TTC549 (cell line): ENCODE results near the gene JPT2.

ENCODE experiments used
- FAIRE-seq: peaks from 2 replicates; lab custom pipeline; 2012; peaks lifted over from hg19 to GRCh38; lab: Jason Lieb, UNC

The JPT2 gene

GRCh38 chr16:1677942-1678499, at the start of gene JPT2:
TSS of gene JPT2 (plus strand) at chr16:1678279. CDS start at chr16:1678313, 34 bp downstream.
- no peak for FAIRE-seq

GRCh38 chr16:1630450-1631213, 47.4 kb upstream of the JPT2 start:
- FAIRE-seq, result no peak

- no peak for FAIRE-seq
Observed at GRCh38 chr16:1631230-1631629, 46.8 kb upstream of the JPT2 start.

GRCh38 chr16:1631931-1632637, 46.0 kb upstream of the JPT2 start:
- FAIRE-seq, result no peak

- no peak for FAIRE-seq
Observed at GRCh38 chr16:1632638-1632970, 45.5 kb upstream of the JPT2 start.

GRCh38 chr16:1633310-1633709, 44.8 kb upstream of the JPT2 start:
- FAIRE-seq, result no peak

- no peak for FAIRE-seq
Observed at GRCh38 chr16:1634541-1634940, 43.5 kb upstream of the JPT2 start.

GRCh38 chr16:1635070-1635469, 43.0 kb upstream of the JPT2 start:
- no peak for FAIRE-seq

- FAIRE-seq, result no peak
Observed at GRCh38 chr16:1637526-1637925, 40.6 kb upstream of the JPT2 start.

- FAIRE-seq, result no peak
Observed at GRCh38 chr16:1638757-1639156, 39.3 kb upstream of the JPT2 start.

GRCh38 chr16:1639282-1639681, 38.8 kb upstream of the JPT2 start:
- FAIRE-seq, result no peak

- FAIRE-seq, result no peak
Observed at GRCh38 chr16:1639860-1640259, 38.2 kb upstream of the JPT2 start.

GRCh38 chr16:1640261-1640941, 37.7 kb upstream of the JPT2 start:
- FAIRE-seq, result no peak

- no peak for FAIRE-seq
Observed at GRCh38 chr16:1641261-1641660, 36.8 kb upstream of the JPT2 start.

- FAIRE-seq, result no peak
Observed at GRCh38 chr16:1642148-1642547, 35.9 kb upstream of the JPT2 start.

- FAIRE-seq, result no peak
Observed at GRCh38 chr16:1642753-1643152, 35.3 kb upstream of the JPT2 start.

- FAIRE-seq, result no peak
Observed at GRCh38 chr16:1643521-1643920, 34.6 kb upstream of the JPT2 start.

GRCh38 chr16:1645914-1646525, 32.1 kb upstream of the JPT2 start:
- FAIRE-seq, result no peak

- no peak for FAIRE-seq
Observed at GRCh38 chr16:1647856-1648255, 30.2 kb upstream of the JPT2 start.

GRCh38 chr16:1650131-1650530, 27.9 kb upstream of the JPT2 start:
- no peak for FAIRE-seq

- FAIRE-seq, result no peak
Observed at GRCh38 chr16:1651094-1651973, 26.7 kb upstream of the JPT2 start.

- FAIRE-seq, result no peak
Observed at GRCh38 chr16:1651974-1652312, 26.1 kb upstream of the JPT2 start.
